ENCODE data around the gene CAPZB. TPM values are rescaled to one million over a fixed set of nuclear protein-coding genes. Genes with fewer than 3 reads are reported as not detected.
"Not testable (repeated sequence)": the region's sequence is repeated elsewhere in the genome, so short reads cannot be mapped to it uniquely, and the experiment has no call there.

Gene CAPZB
- total RNA-seq (2014; rRNA removed; shearing (Covaris generic)) = 37.6 and 43.7 TPM in 2 replicates
- 24.3 and 27.2 TPM in 2 replicates for polyA plus RNA-seq (2014; cell fraction: nucleus; rRNA removed)

- peak; percentile 80 for DNase-seq (ENCODE audit: extremely low read depth, low read depth)
Observed at GRCh38 chr1:19485362-19486187, at the start of gene CAPZB. CAPZB (minus strand) TSS chr1:19485539; CDS start chr1:19485438, 101 bp downstream.

- no peak for DNase-seq (ENCODE audit: extremely low read depth, low read depth)
Observed at GRCh38 chr1:19534281-19534680, 48.9 kb upstream of the CAPZB start.

- DNase-seq (ENCODE audit: extremely low read depth, low read depth) = no peak
Observed at GRCh38 chr1:19533626-19534025, 48.3 kb upstream of the CAPZB start.

- DNase-seq (ENCODE audit: extremely low read depth, low read depth) = no peak
Observed at GRCh38 chr1:19532519-19532918, 47.2 kb upstream of the CAPZB start.

GRCh38 chr1:19529664-19530063 lies 44.3 kb upstream of the CAPZB start:
- DNase-seq (ENCODE audit: extremely low read depth, low read depth) = no peak

GRCh38 chr1:19528438-19528837 lies 43.1 kb upstream of the CAPZB start:
- DNase-seq (ENCODE audit: extremely low read depth, low read depth) = no peak

GRCh38 chr1:19525607-19526545 lies 40.5 kb upstream of the CAPZB start:
- no peak for DNase-seq (ENCODE audit: extremely low read depth, low read depth)

- no peak for DNase-seq (ENCODE audit: extremely low read depth, low read depth)
Observed at GRCh38 chr1:19524791-19525190, 39.5 kb upstream of the CAPZB start.

GRCh38 chr1:19522570-19522969 lies 37.2 kb upstream of the CAPZB start:
- DNase-seq (ENCODE audit: extremely low read depth, low read depth) = not testable (repeated sequence)

GRCh38 chr1:19521411-19521810 lies 36.1 kb upstream of the CAPZB start:
- DNase-seq (ENCODE audit: extremely low read depth, low read depth) = no peak

- no peak for DNase-seq (ENCODE audit: extremely low read depth, low read depth)
Observed at GRCh38 chr1:19517017-19517416, 31.7 kb upstream of the CAPZB start.

GRCh38 chr1:19515201-19515600 lies 29.9 kb upstream of the CAPZB start:
- no peak for DNase-seq (ENCODE audit: extremely low read depth, low read depth)

- DNase-seq (ENCODE audit: extremely low read depth, low read depth) = no peak
Observed at GRCh38 chr1:19514391-19514831, 29.1 kb upstream of the CAPZB start.

- no peak for DNase-seq (ENCODE audit: extremely low read depth, low read depth)
Observed at GRCh38 chr1:19512545-19512944, 27.2 kb upstream of the CAPZB start.

- DNase-seq (ENCODE audit: extremely low read depth, low read depth) = no peak
Observed at GRCh38 chr1:19511116-19511515, 25.8 kb upstream of the CAPZB start.

- not testable (repeated sequence) for DNase-seq (ENCODE audit: extremely low read depth, low read depth)
Observed at GRCh38 chr1:19509647-19510046, 24.3 kb upstream of the CAPZB start.

GRCh38 chr1:19507516-19507915 lies 22.2 kb upstream of the CAPZB start:
- no peak for DNase-seq (ENCODE audit: extremely low read depth, low read depth)

- no peak for DNase-seq (ENCODE audit: extremely low read depth, low read depth)
Observed at GRCh38 chr1:19505693-19506457, 20.5 kb upstream of the CAPZB start.

- DNase-seq (ENCODE audit: extremely low read depth, low read depth) = no peak
Observed at GRCh38 chr1:19504796-19505692, 19.7 kb upstream of the CAPZB start.

All from NCI-H460 (cell line).